ENCODE results near the gene SLC48A1. TPM values are rescaled to one million over a fixed set of nuclear protein-coding genes. Genes with fewer than 3 reads are reported as not detected.

The SLC48A1 gene
- total and polyA plus RNA-seq, 12 donors, result 12.6 to 31.9 (median 22.1) TPM

DNA sequence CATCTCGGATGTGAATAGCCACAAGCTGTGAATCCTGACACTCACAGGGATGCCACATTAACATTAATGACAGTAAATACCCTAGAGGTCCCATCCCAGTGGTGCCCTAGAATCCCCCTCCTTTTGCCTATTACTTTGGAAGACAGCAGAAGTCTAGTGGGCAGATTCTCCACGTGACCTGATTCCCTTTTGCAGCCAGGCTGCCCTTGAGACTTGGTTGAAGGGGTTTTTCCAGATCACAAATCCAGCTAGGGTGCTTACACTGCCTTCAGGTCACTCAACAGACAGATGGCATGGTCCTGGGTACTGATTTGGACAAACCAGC lies 38.0 kb downstream of the SLC48A1 start:
- 36 to 37% methylated on average over 2 of the region's 2 CpGs for WGBS, 2 donors
- Histone ChIP-seq H3K27me3 (no peaks in the 10 kb centered on the region), H3K9me3 (no peaks in the 10 kb centered on the region), H3K4me1 (peaks cover 67 to 100% (median 99%) of the 10 kb centered on the region in 9 donors), H3K4me3 (peak overlapping the region in 1 of 10 donors; percentile 55), H3K36me3 (peaks cover 0 to 19% (median 0%) of the 10 kb centered on the region in 9 donors), H3K27ac (peak overlapping the region; percentile 93 to 100 (median 98))
- no peak for TF ChIP-seq CTCF (IDR thresholded peaks at IDR 0.05)
- peak in 1 of 2 donors; percentile 6 for DNase-seq
- no peak for ATAC-seq
- intact Hi-C loops (cut with DNase I), result no loop called here

GRCh38 chr12:47811581-47812484 lies 38.8 kb downstream of the SLC48A1 start:
- H3K9me3 ChIP-seq, result no peaks in the 10 kb centered on the region
- H3K4me3 ChIP-seq, result peak overlapping the region in 8 of 10 donors; percentile 42 to 55 (median 46)
- H3K4me1 ChIP-seq, result peaks cover 74 to 100% (median 99%) of the 10 kb centered on the region in 9 donors
- peaks cover 0 to 14% (median 0%) of the 10 kb centered on the region in 9 donors for H3K36me3 ChIP-seq
- TF ChIP-seq CTCF (IDR thresholded peaks at IDR 0.05), result no peak
- no peaks in the 10 kb centered on the region for H3K27me3 ChIP-seq
- DNase-seq (peak; percentile 64 to 66), ATAC-seq (peak; percentile 11 to 55 (median 34))
- WGBS, 2 donors, result 26 to 28% methylated on average over 14 of the region's 14 CpGs
- intact Hi-C loops (cut with DNase I), result no loop called here
- peak overlapping the region; percentile 93 to 100 (median 98) for H3K27ac ChIP-seq

- Histone ChIP-seq H3K4me3 (peak overlapping the region in 9 of 10 donors; percentile 20 to 55 (median 44)), H3K36me3 (peaks cover 0 to 20% (median 0%) of the 10 kb centered on the region in 9 donors), H3K27me3 (no peaks in the 10 kb centered on the region), H3K27ac (peak overlapping the region; percentile 93 to 100 (median 98)), H3K4me1 (peaks cover 72 to 100% (median 99%) of the 10 kb centered on the region in 9 donors), H3K9me3 (no peaks in the 10 kb centered on the region)
- peak; percentile 90 to 92 for DNase-seq
- peak; percentile 65 to 87 (median 82) for ATAC-seq
- 1% methylated on average over 37 of the region's 37 CpGs for WGBS, 2 donors
- TF ChIP-seq CTCF (IDR thresholded peaks at IDR 0.05), result peak in 2 of 9 donors; percentile 5 to 16
- intact Hi-C loops (cut with DNase I), result no loop called here
Observed at GRCh38 chr12:47812797-47813510, 39.9 kb downstream of the SLC48A1 start.

- DNase-seq, result peak in 1 of 2 donors; percentile 61
- Histone ChIP-seq H3K36me3 (peaks cover 0 to 25% (median 0%) of the 10 kb centered on the region in 9 donors), H3K27ac (peak overlapping the region; percentile 93 to 100 (median 98)), H3K9me3 (no peaks in the 10 kb centered on the region), H3K4me3 (peak overlapping the region in 9 of 10 donors; percentile 20 to 55 (median 44)), H3K4me1 (peaks cover 65 to 100% (median 99%) of the 10 kb centered on the region in 9 donors), H3K27me3 (no peaks in the 10 kb centered on the region)
- ATAC-seq, result peak; percentile 0 to 42 (median 22)
- no peak for TF ChIP-seq CTCF (IDR thresholded peaks at IDR 0.05)
- 29 to 43% methylated on average over 9 of the region's 9 CpGs for WGBS, 2 donors
- intact Hi-C loops (cut with DNase I), result no loop called here
Observed at GRCh38 chr12:47813511-47814196, 40.6 kb downstream of the SLC48A1 start.

Data from heart right ventricle (tissue), 16 donors.